Measurements from ENCODE around the gene NOS2.
"Not testable (repeated sequence)": the region's sequence is repeated elsewhere in the genome, so short reads cannot be mapped to it uniquely, and the experiment has no call there.

The NOS2 gene

GRCh38 chr17:27783440-27784350 is 16.6 kb downstream of the NOS2 start:
- no peak for DNase-seq

- no peak for DNase-seq
These were observed 17.5 kb downstream of the NOS2 start for GRCh38 chr17:27782791-27783206.

GRCh38 chr17:27780828-27781404 is 19.4 kb downstream of the NOS2 start:
- no peak for DNase-seq

GRCh38 chr17:27780092-27780827 is 20.1 kb downstream of the NOS2 start:
- no peak for DNase-seq

GRCh38 chr17:27778183-27778582 is 22.1 kb downstream of the NOS2 start:
- DNase-seq = no peak

- DNase-seq = no peak
These were observed 23.3 kb downstream of the NOS2 start for GRCh38 chr17:27776882-27777624.

- no peak for DNase-seq
These were observed 28.7 kb downstream of the NOS2 start for GRCh38 chr17:27771586-27771985.

- DNase-seq = no peak
These were observed 29.5 kb downstream of the NOS2 start for GRCh38 chr17:27770877-27771276.

- no peak for DNase-seq
These were observed 31.4 kb downstream of the NOS2 start for GRCh38 chr17:27768858-27769410.

- no peak for DNase-seq
These were observed 33.9 kb downstream of the NOS2 start for GRCh38 chr17:27766438-27766837.

GRCh38 chr17:27765353-27765752 is 35.0 kb downstream of the NOS2 start:
- no peak for DNase-seq

- DNase-seq = no peak
These were observed 35.7 kb downstream of the NOS2 start for GRCh38 chr17:27764589-27764988.

- no peak for DNase-seq
These were observed 37.6 kb downstream of the NOS2 start for GRCh38 chr17:27762527-27763305.

- DNase-seq = not testable (repeated sequence)
These were observed 39.4 kb downstream of the NOS2 start for GRCh38 chr17:27760931-27761330.

- peak; percentile 57 for DNase-seq
These were observed 40.1 kb downstream of the NOS2 start for GRCh38 chr17:27760069-27760885.

- DNase-seq = no peak
These were observed 40.8 kb downstream of the NOS2 start for GRCh38 chr17:27759528-27759927.

GRCh38 chr17:27756467-27757371 is 43.6 kb downstream of the NOS2 start:
- DNase-seq = peak; percentile 25

GRCh38 chr17:27755706-27756466 is 44.4 kb downstream of the NOS2 start:
- no peak for DNase-seq

GRCh38 chr17:27754549-27754948 is 45.8 kb downstream of the NOS2 start:
- no peak for DNase-seq
